Endometrium (tissue), 2 donors: ENCODE results near the gene CTNS.

Source experiments
- FAIRE-seq: peaks from 2 replicates; lab custom pipeline; 2012; peaks lifted over from hg19 to GRCh38; lab: Jason Lieb, UNC
- donor health status: control.
- donor health status: control.

Gene CTNS

DNA sequence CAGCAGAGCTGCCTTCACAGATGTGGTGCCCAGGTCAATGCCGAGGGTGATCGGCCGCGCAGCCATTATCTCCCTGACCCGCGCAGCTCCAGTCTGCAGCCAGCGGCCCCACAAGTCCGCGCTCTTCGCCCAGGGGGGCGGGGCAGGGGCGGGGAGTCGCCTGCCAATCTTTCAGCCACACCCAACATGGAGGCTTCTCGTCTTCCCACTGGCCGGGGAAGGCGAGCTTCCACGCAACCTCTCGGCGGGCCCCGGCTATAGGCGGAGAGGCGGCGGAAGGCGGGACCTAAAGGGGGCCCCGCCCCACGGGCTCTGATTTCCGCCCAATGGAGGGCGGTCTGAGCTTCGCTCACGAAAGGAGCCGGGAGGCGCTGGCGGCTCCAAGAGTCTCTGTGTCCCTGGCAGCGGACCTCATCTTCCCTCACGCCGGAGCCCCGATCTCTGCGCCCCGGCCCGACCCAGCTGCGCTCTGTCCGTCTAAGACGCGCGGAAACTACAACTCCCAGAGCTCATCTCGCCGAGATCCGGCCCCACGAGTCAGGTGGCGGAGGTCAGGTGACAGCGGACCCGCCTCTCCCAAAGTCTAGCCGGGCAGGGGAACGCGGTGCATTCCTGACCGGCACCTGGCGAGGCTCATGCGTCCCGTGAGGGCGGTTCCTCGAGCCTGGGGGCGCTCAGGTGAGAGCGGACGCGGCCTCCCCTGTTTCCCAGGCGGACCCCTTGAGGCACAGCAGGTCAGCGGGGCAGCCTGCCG is at the start of gene CTNS, which contains the start of gene SHPK:
Gene CTNS (plus strand): TSS at position 607 of the 754 bp plus-strand sequence. CDS start 3,447 bp downstream, outside the sequence.
Gene SHPK (minus strand): TSS at position 97 of the 754 bp plus-strand sequence. CDS start 31 bp downstream, at position 66.
- peak; percentile 96 for FAIRE-seq

DNA sequence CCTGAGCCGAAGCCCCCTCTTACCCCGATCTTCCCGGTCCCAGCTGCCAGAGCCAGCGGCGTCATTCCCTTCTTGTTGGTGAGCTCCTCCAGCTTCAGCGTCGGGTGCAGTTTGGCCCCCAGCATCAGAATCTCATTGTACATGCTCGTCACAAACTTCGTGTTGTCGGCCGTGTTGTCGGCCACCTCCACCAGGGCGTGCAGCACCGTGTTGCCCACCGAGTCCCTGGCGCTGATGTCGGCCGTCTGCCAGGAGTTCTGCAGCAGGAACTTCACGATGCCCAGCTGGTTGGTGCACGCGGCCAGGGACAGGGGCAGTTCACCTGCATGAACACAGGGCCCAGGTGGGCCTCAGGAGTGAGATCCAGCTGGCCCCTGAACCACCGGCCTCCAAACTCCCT is 46.8 kb upstream of the CTNS start:
- no peak for FAIRE-seq

DNA sequence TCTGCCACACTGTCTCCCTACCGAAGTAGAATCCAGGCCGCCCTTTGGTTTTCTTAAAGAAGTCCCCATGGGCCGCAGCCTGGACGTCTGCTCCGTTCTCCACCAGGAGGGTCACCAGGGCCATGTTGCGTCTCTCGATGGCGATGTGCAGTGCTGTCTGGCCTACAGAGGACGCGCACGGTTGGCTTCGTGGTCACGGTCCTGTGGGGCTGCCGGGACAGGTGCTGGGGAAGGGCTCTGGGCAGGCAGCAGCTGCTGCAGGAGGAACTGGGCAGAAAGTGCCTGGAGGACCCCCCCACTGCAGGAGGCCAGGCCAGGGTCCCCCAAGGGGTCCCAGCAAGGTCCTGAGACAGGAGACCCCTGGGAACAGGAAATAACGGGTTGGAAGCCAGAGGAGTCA is 46.3 kb upstream of the CTNS start:
- FAIRE-seq: no peak

DNA sequence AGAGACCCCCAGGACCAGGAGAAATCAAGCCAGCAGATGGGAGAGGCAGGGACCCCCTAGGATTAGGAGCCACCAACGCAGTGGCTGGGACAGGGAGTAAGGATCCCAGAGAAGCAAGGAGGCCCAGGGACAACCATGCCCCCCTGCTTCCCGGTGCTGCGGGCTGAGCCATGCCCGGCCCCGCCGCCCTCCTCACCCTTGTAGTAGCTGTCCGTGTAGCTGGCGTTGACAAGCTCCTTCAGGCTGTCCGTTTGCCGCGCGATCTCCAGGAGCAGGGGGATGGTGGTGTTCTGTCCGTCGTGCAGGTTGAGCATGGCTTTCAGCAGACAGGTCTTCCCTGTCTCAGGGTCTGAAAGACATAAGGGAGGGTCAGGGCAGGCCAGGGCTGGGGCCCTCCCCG is 45.8 kb upstream of the CTNS start:
- no peak for FAIRE-seq

DNA sequence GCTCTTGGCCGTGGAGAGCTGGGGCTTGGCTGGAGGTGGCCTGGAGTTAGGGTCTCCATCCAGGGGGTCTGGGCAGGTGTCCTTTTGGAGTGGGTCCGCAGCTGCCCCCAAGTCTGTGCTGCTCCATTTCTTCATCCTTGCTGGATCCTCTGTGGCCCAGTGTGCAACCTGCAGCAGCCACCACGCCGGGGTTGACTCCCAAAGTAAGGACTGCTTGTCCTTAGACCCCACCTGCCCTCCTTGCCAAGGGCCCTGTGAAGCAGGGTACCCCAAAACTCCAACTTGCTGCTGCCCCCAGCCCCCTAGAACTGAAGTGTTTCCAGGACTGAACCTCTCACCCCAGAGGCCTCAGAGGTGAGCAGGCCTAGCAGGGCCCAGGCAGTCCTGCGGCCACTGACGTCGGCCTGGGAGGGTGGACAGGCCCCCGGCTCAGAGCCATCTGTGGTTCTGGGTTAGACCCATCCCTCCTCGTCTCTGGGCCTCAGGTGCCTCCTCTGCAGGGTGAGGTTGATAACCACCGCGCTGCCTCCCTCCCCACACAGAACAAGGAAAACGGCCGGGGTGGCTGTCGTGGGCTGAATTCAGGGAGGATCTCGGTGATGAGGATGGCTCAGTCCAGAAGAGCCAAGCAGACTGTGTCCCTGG is 44.2 kb upstream of the CTNS start:
- FAIRE-seq: no peak

DNA sequence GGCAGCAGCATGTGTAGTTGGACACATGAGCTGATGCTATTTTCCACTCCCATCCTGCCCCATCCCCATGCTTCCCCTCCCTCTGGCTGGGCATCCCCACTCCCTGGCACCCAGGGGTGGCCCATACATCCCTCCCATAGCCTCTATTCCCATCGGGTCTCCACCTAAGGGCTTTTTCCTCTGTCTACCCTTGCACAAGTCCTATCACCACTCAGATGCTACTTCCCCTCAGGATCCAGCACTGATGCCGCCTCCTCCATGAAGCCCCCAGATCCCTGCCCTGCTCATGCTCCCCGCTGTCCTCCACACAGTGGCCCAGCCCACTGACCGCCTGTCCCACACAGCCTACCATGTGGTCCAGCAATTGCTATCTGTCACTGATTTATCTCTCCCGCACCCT is 43.2 kb upstream of the CTNS start:
- FAIRE-seq: no peak

DNA sequence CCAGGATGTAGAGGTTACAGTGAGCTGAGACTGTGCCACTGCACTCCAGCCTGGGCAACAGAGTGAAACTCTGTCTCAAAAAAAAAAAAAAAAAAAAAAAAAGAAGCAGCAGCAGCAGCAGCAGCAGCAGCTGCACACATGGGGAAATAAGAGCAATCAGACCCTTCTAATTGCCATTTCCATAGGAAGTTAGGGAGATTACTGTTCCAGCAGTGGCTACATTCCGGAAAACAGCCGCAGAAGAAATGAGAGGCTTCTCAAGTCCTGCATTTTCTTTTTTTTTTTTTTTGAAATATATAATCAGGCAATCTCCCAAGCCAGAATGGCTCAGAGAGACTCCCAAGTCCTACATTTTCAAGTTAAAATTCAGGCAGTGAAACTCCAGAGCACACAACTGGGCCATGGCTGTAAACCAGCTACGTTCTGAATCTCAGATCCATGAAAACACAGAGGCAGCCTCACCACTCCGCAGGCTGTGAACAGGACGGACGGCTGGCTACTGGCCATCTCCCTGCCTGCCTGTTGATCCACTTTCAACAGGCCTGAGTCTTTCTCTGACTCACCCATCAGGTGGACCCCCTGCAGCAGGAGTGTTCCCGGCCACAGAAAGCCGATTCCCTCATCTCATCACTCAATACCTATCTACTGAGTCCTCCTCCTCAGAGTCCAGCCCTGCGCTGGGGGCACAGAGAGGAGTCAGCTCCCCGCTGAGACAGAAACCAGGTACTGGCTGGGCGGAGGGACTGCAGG is 42.3 kb upstream of the CTNS start:
- FAIRE-seq: no peak

DNA sequence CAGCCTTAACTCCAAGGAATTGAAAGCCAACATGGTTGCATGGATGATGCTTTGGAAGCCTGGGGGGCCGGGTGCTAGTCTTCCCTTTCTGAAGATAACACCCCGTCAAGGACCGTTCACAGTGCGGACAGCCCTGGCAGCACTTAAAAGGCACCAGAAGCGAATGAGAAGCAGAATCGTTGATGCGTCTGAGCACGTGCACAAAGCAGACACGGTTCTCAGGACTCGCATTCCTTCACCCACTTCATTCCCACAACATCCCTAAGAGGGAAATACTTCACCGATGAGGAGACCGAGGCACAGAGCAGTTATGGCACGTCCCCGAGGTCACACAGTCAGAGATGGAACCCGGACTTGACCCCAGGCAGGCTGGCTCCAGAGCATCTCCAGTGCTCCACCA is 41.6 kb upstream of the CTNS start:
- FAIRE-seq: no peak

DNA sequence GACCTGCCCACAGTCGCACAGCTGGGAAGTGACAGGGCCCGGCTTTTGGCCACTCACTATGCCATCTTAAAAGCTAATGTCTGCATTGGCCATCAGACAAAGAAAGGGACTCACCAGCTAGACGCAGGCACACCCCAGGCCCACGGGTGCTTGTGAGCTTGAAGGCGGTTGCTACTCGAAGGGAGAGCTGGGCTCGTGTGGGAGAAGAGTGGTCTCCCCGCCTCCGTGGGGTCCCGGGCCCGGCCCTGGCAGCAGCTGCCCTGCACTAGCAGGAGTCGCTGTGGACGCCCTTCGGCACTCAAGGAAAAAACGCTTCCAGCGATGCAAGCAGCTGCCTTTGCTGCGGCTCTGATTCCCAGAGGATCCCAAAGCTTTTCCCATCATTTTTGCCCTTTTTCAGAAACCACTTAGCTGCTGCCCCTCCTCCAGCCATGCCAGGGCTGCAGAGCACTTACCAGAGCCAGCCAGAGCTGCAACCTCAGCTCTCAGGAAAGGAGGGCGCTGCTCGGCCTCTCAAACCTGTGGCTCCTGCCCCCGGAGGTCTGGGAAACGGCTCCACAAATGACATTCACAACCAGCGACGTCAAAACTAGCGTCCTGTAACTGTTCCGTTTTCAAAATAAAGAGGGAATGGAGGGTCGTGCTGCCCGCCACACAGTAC is 39.6 kb upstream of the CTNS start:
- no peak for FAIRE-seq

DNA sequence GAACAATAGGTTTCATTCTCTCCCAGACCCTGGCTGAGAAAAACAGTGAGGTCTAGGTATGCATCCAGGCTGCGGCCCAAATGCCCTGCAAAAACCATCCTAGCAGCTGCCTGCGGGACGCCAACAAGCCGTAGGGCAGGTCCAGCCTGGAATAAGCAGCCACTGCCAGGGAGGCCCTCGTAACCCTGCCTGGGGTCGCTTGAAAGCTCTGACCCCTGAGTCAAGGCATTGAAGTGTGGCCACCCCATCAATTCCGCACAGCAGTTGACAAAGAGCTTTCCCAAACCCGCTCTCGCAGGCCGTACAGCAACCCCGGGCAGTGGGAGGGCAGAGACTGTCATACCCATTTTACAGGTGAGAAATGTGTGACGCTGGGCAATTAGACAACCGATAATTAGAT is 38.5 kb upstream of the CTNS start:
- no peak for FAIRE-seq

DNA sequence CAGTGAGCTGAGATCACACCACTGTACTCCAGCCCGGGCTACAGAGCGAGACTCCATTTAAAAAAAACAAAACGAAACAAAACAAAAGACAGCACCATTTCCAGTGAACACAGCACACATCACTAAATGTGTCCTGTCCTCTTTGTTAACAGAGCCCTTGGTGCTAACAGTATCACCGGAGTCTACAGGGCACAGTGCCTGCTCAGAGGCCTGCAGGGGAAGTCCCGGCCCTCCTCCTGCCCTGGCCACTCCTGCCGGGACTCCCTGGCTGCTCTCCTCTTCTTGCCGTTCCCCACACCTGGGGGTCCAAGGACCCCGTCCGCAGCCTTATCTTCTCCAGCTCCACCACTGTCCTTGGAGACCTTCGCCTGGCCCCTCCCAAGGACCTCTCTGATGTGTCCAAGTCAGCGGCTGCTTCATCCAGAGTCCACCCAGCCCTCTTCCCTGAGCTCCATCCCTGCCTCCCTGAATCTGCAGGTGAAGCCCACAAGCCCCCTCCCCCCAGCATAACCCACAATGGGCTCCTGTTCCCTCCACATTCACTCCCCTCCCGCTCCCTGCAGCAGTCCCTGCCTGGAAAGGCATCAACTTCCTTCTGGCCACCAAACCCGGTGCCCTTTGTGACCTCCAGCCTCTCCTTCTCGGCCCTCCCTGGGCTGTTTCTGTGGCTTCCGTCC is 35.9 kb upstream of the CTNS start:
- FAIRE-seq: no peak

DNA sequence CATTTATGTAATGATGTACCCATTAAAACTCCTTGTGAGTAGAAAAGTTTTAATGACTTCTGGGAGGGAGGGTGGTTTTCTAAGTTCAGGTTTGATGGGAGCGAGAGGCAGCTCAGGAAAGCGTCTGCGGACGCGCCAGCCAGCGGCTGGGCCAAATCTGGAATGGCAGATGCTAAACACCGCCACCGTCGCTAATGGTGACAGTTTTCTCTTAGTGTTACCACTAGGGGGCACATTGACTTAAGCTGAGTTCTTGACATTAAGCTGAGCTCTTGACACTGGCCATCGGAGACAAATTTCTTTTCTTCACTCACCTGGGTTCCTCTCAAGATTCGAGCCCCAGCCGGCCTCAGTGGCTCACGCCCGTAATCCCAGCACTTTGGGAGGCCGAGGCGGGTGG is 34.1 kb upstream of the CTNS start:
- no peak for FAIRE-seq

DNA sequence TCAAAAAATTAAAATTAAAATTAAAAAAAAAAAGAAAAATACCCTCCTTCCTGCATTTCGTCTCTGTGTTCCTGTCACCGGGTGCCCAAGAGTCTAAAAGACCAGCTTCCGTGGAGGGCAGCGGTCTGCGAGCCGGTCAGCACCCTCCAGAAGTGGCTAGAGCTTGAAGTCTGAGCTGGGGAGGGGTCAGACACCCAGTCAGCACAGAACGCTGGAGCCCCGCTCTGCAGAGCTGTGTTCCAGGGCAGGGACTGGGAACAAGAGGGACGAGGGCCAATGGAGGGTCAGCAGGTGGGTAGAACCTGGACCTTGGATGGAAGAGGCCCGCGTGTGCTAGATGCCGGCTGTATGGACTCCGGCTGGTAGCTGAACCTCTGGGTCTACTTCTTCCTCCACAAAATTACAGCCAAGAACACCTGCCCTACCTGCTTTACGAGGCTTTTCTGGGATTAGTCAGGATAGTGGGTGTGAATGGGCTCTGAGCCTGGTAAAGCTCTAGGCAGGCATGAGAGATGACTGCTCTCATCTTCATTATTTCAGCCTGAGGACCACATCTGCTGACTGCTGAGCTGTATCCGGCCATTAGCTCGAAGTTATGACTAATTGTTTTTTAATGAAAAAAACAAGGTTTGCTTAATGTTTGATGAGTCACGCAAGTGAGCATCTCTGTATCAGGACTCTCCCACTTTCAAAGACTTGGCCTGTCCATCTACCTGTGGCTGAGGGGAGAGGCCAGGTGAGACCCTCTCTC is 33.3 kb upstream of the CTNS start:
- FAIRE-seq: no peak

DNA sequence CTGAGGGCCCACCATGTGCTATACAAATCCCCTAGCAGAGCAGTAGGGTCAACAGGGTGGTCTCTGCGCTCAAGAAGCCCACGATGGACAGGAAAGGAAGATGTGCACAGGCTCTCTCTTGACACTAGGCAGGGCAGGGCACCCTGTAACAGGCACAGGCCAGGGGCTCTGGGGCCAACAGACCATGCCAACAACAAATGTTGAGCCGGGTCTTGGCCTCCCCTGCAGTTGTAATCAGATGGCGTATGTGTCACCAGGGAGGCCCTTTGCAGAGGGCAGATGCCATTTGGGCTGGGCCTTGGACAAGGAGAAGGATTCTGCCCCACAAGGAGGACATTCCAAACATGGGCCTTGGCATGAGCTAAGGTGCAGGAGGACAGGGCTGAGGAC is 32.7 kb upstream of the CTNS start:
- FAIRE-seq: no peak

DNA sequence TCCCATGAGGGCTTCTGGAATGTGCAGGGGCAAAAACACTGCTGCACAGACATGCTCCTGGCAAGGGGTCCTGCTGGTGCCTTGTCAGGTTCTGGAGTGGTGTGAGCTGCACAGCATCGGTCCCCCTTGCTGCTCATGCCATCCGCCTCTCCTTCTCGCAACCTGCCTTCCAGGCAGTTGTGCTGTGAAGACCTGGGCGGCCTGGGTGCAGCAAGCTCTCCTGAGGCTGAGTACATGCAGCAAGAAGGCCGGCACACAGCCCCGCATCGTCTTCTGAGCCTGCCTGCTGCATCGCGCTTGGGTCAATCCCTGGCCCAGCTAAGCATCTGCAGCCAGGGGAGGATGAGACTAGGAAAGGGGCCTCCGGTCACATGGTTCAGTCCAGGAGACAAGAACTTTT is 26.9 kb upstream of the CTNS start:
- no peak for FAIRE-seq

DNA sequence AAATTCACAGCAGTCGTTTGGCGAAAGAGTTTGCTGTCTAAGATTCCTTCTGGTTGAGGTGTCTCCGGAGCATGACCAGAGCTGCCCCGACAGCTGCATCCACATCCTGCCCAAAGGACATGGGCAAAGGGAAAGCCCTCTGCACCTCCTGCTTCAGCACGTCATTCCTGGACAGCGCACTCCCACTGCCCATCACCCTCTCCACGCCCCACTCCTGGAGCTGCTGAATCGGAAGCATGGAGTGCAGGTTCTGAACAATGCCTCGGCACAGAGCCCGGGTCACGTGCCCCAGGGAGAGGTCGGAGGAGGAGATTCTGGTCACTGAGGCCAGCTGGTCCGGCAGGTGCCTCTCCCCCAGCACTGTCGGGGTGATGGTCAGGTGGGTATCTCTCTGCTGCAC is 26.0 kb upstream of the CTNS start:
- FAIRE-seq: no peak

DNA sequence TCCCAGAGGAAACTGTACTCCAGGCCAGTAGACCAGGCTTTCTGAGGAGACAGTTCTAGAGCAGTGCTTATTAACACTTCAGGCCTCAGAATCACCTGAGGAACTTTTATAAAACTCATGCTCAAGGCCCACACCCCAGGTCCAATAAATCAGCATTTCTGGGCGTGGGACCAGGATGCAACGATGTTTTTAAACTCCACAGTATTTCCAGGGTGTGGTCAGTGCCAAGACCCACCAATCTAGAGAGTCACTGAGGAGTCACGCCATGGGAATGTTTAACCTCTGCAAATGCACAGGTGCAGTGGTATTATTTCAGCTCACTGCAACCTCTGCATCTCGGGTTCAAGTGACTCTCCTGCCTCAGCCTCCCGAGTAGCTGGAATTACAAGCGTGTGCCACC is 23.4 kb upstream of the CTNS start:
- no peak for FAIRE-seq

DNA sequence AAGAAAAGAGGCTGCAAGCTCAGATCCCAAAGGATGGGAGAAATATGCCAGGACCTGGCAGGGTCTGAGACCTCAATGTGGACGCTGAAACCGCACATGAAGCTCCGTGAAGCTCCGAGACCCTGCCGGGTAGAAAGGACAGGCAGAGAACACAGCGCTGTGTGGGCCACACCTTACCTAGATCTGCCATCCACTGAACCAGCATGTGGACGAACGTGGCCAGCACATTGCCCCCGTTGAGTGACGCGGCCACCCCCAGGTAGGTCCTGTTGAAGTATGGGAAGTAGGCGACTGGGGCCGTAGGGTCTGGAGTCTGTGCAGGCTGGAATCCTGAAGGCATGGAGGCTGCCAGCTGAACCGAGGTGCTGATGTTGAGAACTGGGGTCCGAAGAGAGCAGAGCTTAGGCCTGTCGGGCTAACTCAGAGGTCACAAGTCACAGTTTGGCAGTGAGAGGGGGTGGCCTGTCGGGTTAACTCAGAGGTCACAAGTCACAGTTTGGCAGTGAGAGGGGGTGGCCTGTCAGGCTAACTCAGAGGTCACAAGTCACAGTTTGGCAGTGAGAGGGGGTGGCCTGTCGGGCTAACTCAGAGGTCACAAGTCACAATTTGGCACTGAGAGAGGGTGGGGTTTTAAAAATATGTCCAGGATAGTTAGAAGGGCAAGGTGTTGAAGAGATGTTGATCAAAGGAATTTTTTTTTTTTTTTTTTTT is 21.2 kb upstream of the CTNS start:
- no peak for FAIRE-seq

DNA sequence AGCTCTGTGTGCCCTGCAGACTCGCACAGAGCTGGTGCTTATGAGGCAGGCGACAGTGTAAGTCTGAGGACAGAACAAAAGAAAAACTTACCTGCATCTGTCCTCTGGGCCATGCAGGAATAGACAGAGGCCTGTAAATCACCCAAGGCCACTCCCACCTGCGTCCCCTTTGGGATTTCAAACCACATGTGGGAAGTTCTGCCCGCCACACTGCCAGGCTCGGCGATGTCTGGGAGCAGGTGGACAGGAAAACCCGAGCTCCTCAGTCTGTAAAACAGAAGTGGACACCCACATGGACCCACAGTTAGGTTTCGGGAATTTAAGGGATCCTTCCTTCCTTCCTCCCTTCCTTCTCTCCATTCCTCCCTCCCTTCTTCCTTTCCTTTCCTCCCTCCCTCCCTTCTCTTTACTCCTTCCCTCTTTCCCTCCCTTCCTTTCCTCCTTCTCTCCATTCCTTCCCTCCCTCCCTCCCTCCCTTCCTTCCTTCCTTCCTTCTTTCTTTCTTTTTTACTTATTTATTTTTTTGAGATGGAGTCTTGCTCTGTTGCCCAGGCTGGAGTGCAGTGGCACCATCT is 15.3 kb upstream of the CTNS start:
- FAIRE-seq: no peak

DNA sequence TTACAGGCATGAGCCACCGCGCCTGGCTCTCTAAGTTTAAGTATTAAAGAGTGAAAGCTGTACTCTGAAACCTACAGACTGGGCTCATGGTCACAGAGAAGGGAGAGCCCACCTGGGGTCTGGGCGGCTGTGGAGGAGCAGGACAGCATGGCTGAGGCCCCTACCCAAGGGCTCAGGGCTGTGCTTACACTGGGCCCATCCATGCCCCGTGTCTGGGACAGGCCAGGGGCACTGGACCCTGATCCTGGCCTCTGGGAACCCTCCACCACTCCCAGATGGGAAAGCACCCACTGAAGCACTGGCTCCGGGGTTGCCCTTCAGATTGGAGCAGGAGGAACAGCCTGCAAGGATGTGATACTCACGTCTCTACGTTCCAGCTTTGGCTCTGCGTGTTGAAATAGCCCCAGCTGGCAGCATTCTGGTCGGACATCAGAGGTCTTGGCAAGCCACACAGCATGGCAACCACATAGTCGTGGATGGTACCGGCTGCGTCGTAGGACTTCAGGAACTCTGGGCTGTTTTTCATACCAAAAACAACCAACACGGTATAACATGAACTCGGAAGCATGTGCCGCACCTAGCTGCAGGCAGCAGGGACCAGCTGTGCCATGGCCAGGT is 13.5 kb upstream of the CTNS start:
- FAIRE-seq: no peak
